GM23338 (cell line): ENCODE data around the gene KRT33B. TPM values are rescaled to one million over a fixed set of nuclear protein-coding genes. Genes with fewer than 3 reads are reported as not detected.

ENCODE experiments used
- ATAC-seq: fragments of 200-7000 bp; cut with Tn5 transposase; 3 replicates; pipeline ENCODE4 v1.9.1; 2020
- DNase-seq: peaks from one replicate; pipeline ENCODE4 v3.0.0-alpha.2; 2015; ENCODE audit warnings: low spot score
- H2AFZ ChIP-seq: fragments of 200-600 bp; sonication (generic); 2 replicates; pipeline ENCODE4 v1.8.0; 2016; ENCODE audit warnings: antibody characterized with exemption, mild to moderate bottlenecking, moderate library complexity
- H3F3A ChIP-seq: fragments of 200-600 bp; sonication (generic); replicated peaks from 2 replicates; pipeline ENCODE4 v1.8.0; 2017; ENCODE audit warnings: antibody characterized with exemption, mixed run types, low read depth
- H3K27ac ChIP-seq: fragments of 200-600 bp; sonication (generic); 2 replicates; pipeline ENCODE4 v1.6.1; 2016; ENCODE audit warnings: low read depth
- H3K27me3 ChIP-seq: fragments of 200-600 bp; sonication (generic); 2 replicates; pipeline ENCODE4 v1.8.0; 2016; ENCODE audit warnings: mild to moderate bottlenecking, mixed run types, moderate library complexity; ENCODE audit not compliant: insufficient read depth
- H3K36me3 ChIP-seq: fragments of 200-600 bp; sonication (generic); 2 replicates; pipeline ENCODE4 v1.8.0; 2016; ENCODE audit warnings: mild to moderate bottlenecking; ENCODE audit not compliant: insufficient read depth
- H3K4me1 ChIP-seq: fragments of 200-600 bp; sonication (generic); 2 replicates; pipeline ENCODE4 v1.8.0; 2016; ENCODE audit warnings: mild to moderate bottlenecking, moderate library complexity; ENCODE audit not compliant: insufficient read depth
- H3K4me2 ChIP-seq: fragments of 200-600 bp; sonication (generic); 2 replicates; pipeline ENCODE4 v1.7.1; 2017; ENCODE audit warnings: mixed run types
- H3K4me3 ChIP-seq: fragments of 200-600 bp; sonication (generic); 2 replicates; pipeline ENCODE4 v1.6.1; 2016; ENCODE audit warnings: mixed run types
- H3K79me2 ChIP-seq: fragments of 200-600 bp; sonication (generic); replicated peaks from 2 replicates; pipeline ENCODE4 v1.8.0; 2017; ENCODE audit warnings: mild to moderate bottlenecking; ENCODE audit not compliant: insufficient read depth
- H3K9me2 ChIP-seq: fragments of 200-600 bp; sonication (generic); 2 replicates; pipeline ENCODE4 v1.8.0; 2017; ENCODE audit not compliant: insufficient read depth
- H4K20me1 ChIP-seq: fragments of 200-600 bp; sonication (generic); replicated peaks from 2 replicates; pipeline ENCODE4 v1.8.0; 2017; ENCODE audit warnings: mild to moderate bottlenecking; ENCODE audit not compliant: insufficient read depth
- H3K27ac Mint-ChIP-seq: 2 replicates; pipeline ENCODE4 v1.8.0; 2020; ENCODE audit warnings: inconsistent platforms, mild to moderate bottlenecking, moderate library complexity, mixed read lengths
- H3K27me3 Mint-ChIP-seq: 3 replicates; pipeline ENCODE4 v1.8.0; 2022; ENCODE audit warnings: low read depth, mild to moderate bottlenecking, moderate library complexity, mixed read lengths, inconsistent platforms; ENCODE audit not compliant: insufficient read depth, poor library complexity
- H3K36me3 Mint-ChIP-seq: 3 replicates; pipeline ENCODE4 v1.8.0; 2021; ENCODE audit warnings: low read depth, mild to moderate bottlenecking, inconsistent platforms, moderate library complexity, mixed read lengths
- H3K4me1 Mint-ChIP-seq: 3 replicates; pipeline ENCODE4 v1.8.0; 2020; ENCODE audit warnings: mild to moderate bottlenecking, inconsistent platforms, mixed read lengths
- H3K4me3 Mint-ChIP-seq: 3 replicates; pipeline ENCODE4 v1.8.0; 2021; ENCODE audit warnings: moderate library complexity, mild to moderate bottlenecking, inconsistent platforms, mixed read lengths
- H3K9me3 Mint-ChIP-seq: 3 replicates; pipeline ENCODE4 v1.8.0; 2020; ENCODE audit warnings: moderate library complexity, mild to moderate bottlenecking, inconsistent platforms, mixed read lengths
- CREB1 ChIP-seq: fragments of 250-450 bp; sonication (Bioruptor Pico); IDR thresholded peaks from 2 replicates; pipeline ENCODE4 v1.5.0; 2020; ENCODE audit warnings: low read depth, mild to moderate bottlenecking, moderate library complexity
- CTCF ChIP-seq, 2 experiments: fragments of 200-600 bp in 1 of 2; sonication (generic) in 1 of 2; conservative IDR thresholded peaks; 2 replicates each; pipeline versions ENCODE4 v1.5.1 to v1.6.1; 2016 to 2017; ENCODE audit warnings: antibody characterized with exemption in 2 of 2, low read depth in 2 of 2, mild to moderate bottlenecking in 2 of 2, moderate library complexity in 1 of 2
- ETS1 ChIP-seq: IDR thresholded peaks from 2 replicates; pipeline ENCODE4 v1.6.1; 2016; ENCODE audit warnings: antibody characterized with exemption
- EZH2 ChIP-seq: fragments of 200-600 bp; sonication (generic); IDR thresholded peaks from one replicate; pipeline ENCODE4 v1.8.0; 2017; ENCODE audit warnings: antibody characterized with exemption, mild to moderate bottlenecking, low read depth; ENCODE audit not compliant: unreplicated experiment
- EZH2phosphoT487 ChIP-seq: fragments of 200-600 bp; sonication (generic); IDR thresholded peaks from one replicate; pipeline ENCODE4 v1.8.1; 2018; ENCODE audit warnings: antibody characterized with exemption; ENCODE audit not compliant: unreplicated experiment
- JUNB ChIP-seq: IDR thresholded peaks from one replicate; pipeline ENCODE4 v1.6.1; 2016; ENCODE audit warnings: antibody characterized with exemption; ENCODE audit not compliant: unreplicated experiment
- NANOG ChIP-seq: IDR thresholded peaks from 2 replicates; pipeline ENCODE4 v1.6.1; 2016; ENCODE audit warnings: antibody characterized with exemption, borderline replicate concordance
- POLR2AphosphoS5 ChIP-seq: IDR thresholded peaks from 2 replicates; pipeline ENCODE4 v1.6.1; 2016; ENCODE audit warnings: antibody characterized with exemption, low read depth
- STAT1 ChIP-seq: IDR thresholded peaks from one replicate; pipeline ENCODE4 v1.6.1; 2016; ENCODE audit warnings: antibody characterized with exemption; ENCODE audit not compliant: unreplicated experiment
- ZNF331 ChIP-seq: fragments of 250-450 bp; sonication (Bioruptor Pico); IDR thresholded peaks from 2 replicates; pipeline ENCODE4 v1.5.0; 2020; ENCODE audit warnings: low read depth, mild to moderate bottlenecking, moderate library complexity
- ZNF462 ChIP-seq: fragments of 250-450 bp; sonication (Bioruptor Pico); IDR thresholded peaks from 2 replicates; pipeline ENCODE4 v1.5.0; 2020; ENCODE audit warnings: mild to moderate bottlenecking, moderate library complexity
- polyA plus RNA-seq: library from polyadenylated mRNA; unstranded; fragments of >200 nt; fragmentation: Nextera tagmentation; extraction: Ambion mirVana; gene quantifications from 2 replicates; pipeline ENCODE4 v1.2.1, GENCODE V29; 2016
- total RNA-seq: library from RNA; depleted of rRNA; stranded (reverse); fragments of >200 nt; shearing (Covaris generic); gene quantifications from 2 replicates; pipeline ENCODE4 v1.2.3, GENCODE V29; 2014

Gene KRT33B
- total and polyA plus RNA-seq, 2 experiments from 2014 or later: not detected

GRCh38 chr17:41417127-41417526 lies 47.5 kb upstream of the KRT33B start:
- Histone ChIP-seq H3K36me3 (no peaks in the 10 kb centered on the region), H3K4me3 (no peak overlapping the region), H3K79me2 (no peaks in the 10 kb centered on the region), H3K9me2 (peaks cover 11% of the 10 kb centered on the region), H4K20me1 (no peaks in the 10 kb centered on the region), H3K27ac (no peak overlapping the region), H2AFZ (peak overlapping the region; percentile 86; the same call in 1 of the 2 replicates), H3K27me3 (no peaks in the 10 kb centered on the region), H3K4me2 (no peak overlapping the region), H3F3A (no peaks in the 10 kb centered on the region), H3K4me1 (peaks cover 9% of the 10 kb centered on the region; the same call in 1 of the 2 replicates)
- no peak for TF ChIP-seq EZH2
- no peak for DNase-seq
- peaks cover 25% of the 10 kb centered on the region for H3K4me1 Mint-ChIP-seq
- ATAC-seq: no peak
- H3K9me3 Mint-ChIP-seq: no peaks in the 10 kb centered on the region
- no peak overlapping the region for H3K27ac Mint-ChIP-seq
- no peaks in the 10 kb centered on the region for H3K36me3 Mint-ChIP-seq
- no peak overlapping the region for H3K4me3 Mint-ChIP-seq
- no peaks in the 10 kb centered on the region for H3K27me3 Mint-ChIP-seq

- peaks cover 11% of the 10 kb centered on the region; the same call in 1 of the 2 replicates for H3K4me1 ChIP-seq
- Mint-ChIP-seq H3K4me1 (peaks cover 31% of the 10 kb centered on the region), H3K27ac (no peak overlapping the region), H3K4me3 (no peak overlapping the region), H3K27me3 (no peaks in the 10 kb centered on the region), H3K9me3 (no peaks in the 10 kb centered on the region), H3K36me3 (no peaks in the 10 kb centered on the region)
- ATAC-seq (no peak), DNase-seq (no peak)
- no peaks in the 10 kb centered on the region for H3K79me2 ChIP-seq
- no peak overlapping the region for H2AFZ ChIP-seq
- H3K4me2 ChIP-seq: no peak overlapping the region
- H3K9me2 ChIP-seq: peaks cover 11% of the 10 kb centered on the region
- H4K20me1 ChIP-seq: no peaks in the 10 kb centered on the region
- no peaks in the 10 kb centered on the region for H3F3A ChIP-seq
- H3K27me3 ChIP-seq: no peaks in the 10 kb centered on the region
- no peak overlapping the region for H3K4me3 ChIP-seq
- no peaks in the 10 kb centered on the region for H3K36me3 ChIP-seq
- H3K27ac ChIP-seq: no peak overlapping the region
- TF ChIP-seq CREB1: no peak
- TF ChIP-seq NANOG: no peak
- no peak for TF ChIP-seq ZNF462 (CRISPR knock-in tag)
- TF ChIP-seq CTCF (conservative IDR thresholded peaks at IDR 0.05; ENCODE audit: low read depth in 2 of 2): no peak
- no peak for TF ChIP-seq ZNF331
- TF ChIP-seq EZH2phosphoT487: no peak
- no peak for TF ChIP-seq JUNB
- TF ChIP-seq POLR2AphosphoS5: no peak
- TF ChIP-seq ETS1: no peak
- no peak for TF ChIP-seq STAT1
Observed at GRCh38 chr17:41416479-41416878, 46.9 kb upstream of the KRT33B start.
